Non-pigmented ciliary epithelial cell (primary cell): ENCODE data around the gene TMPRSS7.

Experiments used
- DNase-seq: peaks from one replicate; pipeline ENCODE4 v3.0.0-alpha.2; 2010; ENCODE audit warnings: low read depth

Gene TMPRSS7

GRCh38 chr3:112128843-112129727, 94.5 kb downstream of the TMPRSS7 start:
- DNase-seq: no peak

GRCh38 chr3:112129925-112130637, 95.5 kb downstream of the TMPRSS7 start:
- DNase-seq: no peak

GRCh38 chr3:112130638-112130993, 96.1 kb downstream of the TMPRSS7 start:
- DNase-seq: no peak
